Stomach (tissue), 9 donors: ENCODE measurements around the gene ASAP2. TPM values are rescaled to one million over a fixed set of nuclear protein-coding genes. Genes with fewer than 3 reads are reported as not detected.

Experiments
- DNase-seq, 2 donors: peaks; one replicate each; pipeline versions ENCODE4 v3.0.0 to v3.0.0-alpha.2; 2013 to 2019
- H3K27ac ChIP-seq, 5 donors: fragments of 200-600 bp in 4 of 5; sonication (generic) in 4 of 5; one replicate each; pipeline ENCODE4 v1.5.1; 2013 to 2019; ENCODE audit warnings: mild to moderate bottlenecking in 1 of 5, moderate library complexity in 1 of 5
- H3K27me3 ChIP-seq, 3 donors: fragments of 200-600 bp; sonication (generic); one replicate each; pipeline ENCODE4 v1.5.1; 2017 to 2019; ENCODE audit warnings: mixed run types in 1 of 3
- H3K36me3 ChIP-seq, 4 donors: fragments of 200-600 bp; sonication (generic); 1 replicate in 3 of 4; 2 replicates in 1 of 4; pipeline ENCODE4 v1.5.1; 2016 to 2019
- H3K4me1 ChIP-seq, 4 donors: fragments of 200-600 bp; sonication (generic); one replicate each; pipeline ENCODE4 v1.5.1; 2016 to 2019
- H3K4me3 ChIP-seq, 4 donors: fragments of 200-600 bp; sonication (generic) in 3 of 4; one replicate each; pipeline ENCODE4 v1.5.1; 2016 to 2019; ENCODE audit warnings: mild to moderate bottlenecking in 1 of 4
- H3K9me3 ChIP-seq, 4 donors: fragments of 200-600 bp; sonication (generic); one replicate each; pipeline ENCODE4 v1.5.1; 2016 to 2019
- CTCF ChIP-seq, 7 experiments: fragments of 450-650 bp in 4 of 7; fragments of 200-600 bp in 3 of 7; sonication (generic) in 3 of 7; IDR thresholded peaks; one replicate each; pipeline ENCODE4 v1.5.1; 2016 to 2019; ENCODE audit warnings: antibody characterized with exemption in 7 of 7, control low read depth in 2 of 7, mild to moderate bottlenecking in 1 of 7
- EP300 ChIP-seq: sonication (generic); formaldehyde crosslinking; IDR thresholded peaks from one replicate; pipeline ENCODE4 v1.6.1; 2017; ENCODE audit warnings: antibody characterized with exemption
- POLR2A ChIP-seq, 4 donors: fragments of 450-650 bp; IDR thresholded peaks; one replicate each; pipeline ENCODE4 v1.6.1; 2016; ENCODE audit warnings: antibody characterized with exemption in 4 of 4, control low read depth in 2 of 4, mild to moderate bottlenecking in 1 of 4, moderate library complexity in 1 of 4
- POLR2AphosphoS5 ChIP-seq, 3 donors: sonication (generic); formaldehyde crosslinking; IDR thresholded peaks; one replicate each; pipeline ENCODE4 v1.6.1; 2016; ENCODE audit warnings: antibody characterized with exemption in 3 of 3
- WGBS, 5 donors: extraction: QIAGEN DNeasy Blood & Tissue Kit in 3 of 5; methylation state at CpG; one replicate each; pipeline versions ENCODE4 v1.1.5 to v1.1.7; 2013 to 2018; 5-methylcytosine and 5-hydroxymethylcytosine counted together
- intact Hi-C: fragments of 100-400 bp; cut with DNase I; formaldehyde crosslinking; loops from one replicate; pipeline ENCODE4 v1.15.1; 2023; ENCODE audit warnings: low total_unique reads
- polyA plus RNA-seq, 3 donors: library from polyadenylated mRNA; stranded (reverse); fragments of 200-250 nt; gene quantifications; one replicate each; pipeline ENCODE4 v1.2.3, GENCODE V29; 2013
- total RNA-seq, 5 donors: library from RNA; depleted of rRNA; stranded (reverse); fragments of >200 nt; gene quantifications; one replicate each; pipeline versions ENCODE4 v1.1.0 to v1.2.3, GENCODE V29; 2014 to 2016
- donor health status: healthy with polysubstance abuse.
- donor health status: Bipolar disorder and iron deficiency.
- donor health status: healthy.

ASAP2 gene
- total and polyA plus RNA-seq, 8 donors: 9.7 to 55.4 (median 33.7) TPM

DNA sequence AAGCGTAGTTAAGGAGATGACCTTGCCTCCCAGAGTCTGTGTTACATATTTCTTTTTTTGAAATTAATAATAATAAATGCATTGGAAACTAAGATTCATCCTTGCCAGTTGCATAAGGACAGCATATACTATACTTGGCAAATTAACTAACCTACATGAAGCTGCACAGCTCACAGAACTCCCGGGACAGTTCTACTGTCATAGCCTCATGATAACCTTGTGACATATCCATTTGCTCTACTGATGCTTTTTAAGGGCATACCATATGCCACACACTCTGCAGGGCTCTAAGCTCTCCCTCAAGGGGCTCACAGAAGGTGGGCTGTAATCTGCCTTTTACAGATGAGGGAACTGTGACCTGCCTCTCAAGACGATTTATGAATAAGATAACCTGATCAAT, 212.9 kb downstream of the ASAP2 start:
- no peaks in the 10 kb centered on the region for H3K27me3 ChIP-seq
- H3K4me3 ChIP-seq: no peak overlapping the region
- H3K27ac ChIP-seq: no peak overlapping the region
- WGBS, 5 donors: 84 to 89% (median 86%) methylated on average over 3 of the region's 3 CpGs
- TF ChIP-seq POLR2A (IDR thresholded peaks at IDR 0.05) (no peak), EP300 (no peak), CTCF (IDR thresholded peaks at IDR 0.05) (no peak), POLR2AphosphoS5 (IDR thresholded peaks at IDR 0.05) (no peak)
- peaks cover 18 to 40% (median 26%) of the 10 kb centered on the region in 4 donors for H3K4me1 ChIP-seq
- DNase-seq: no peak
- peaks cover 0 to 29% (median 27%) of the 10 kb centered on the region in 4 donors for H3K36me3 ChIP-seq
- H3K9me3 ChIP-seq: no peaks in the 10 kb centered on the region
- intact Hi-C loops: no loop called here

DNA sequence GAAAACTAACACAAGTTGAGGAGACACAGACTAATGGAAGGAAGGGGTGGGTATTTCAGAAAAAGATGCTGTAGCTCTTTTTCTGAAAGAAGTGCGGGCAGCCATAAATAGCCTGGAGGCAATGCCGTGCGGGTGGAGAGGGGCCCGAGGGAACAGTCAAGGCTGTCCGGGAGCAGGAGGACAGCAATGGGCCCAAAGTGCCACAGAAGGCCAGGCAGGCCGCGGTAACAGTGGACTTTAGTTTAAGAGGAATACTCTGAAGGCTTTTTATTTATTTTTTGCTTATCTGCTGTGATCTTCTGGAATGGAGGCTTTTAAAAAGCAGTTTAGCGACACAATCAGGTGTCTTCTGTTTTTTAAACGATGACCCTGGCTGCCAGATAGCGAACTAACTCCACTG, 213.9 kb downstream of the ASAP2 start:
- 85 to 89% (median 86%) methylated on average over 10 of the region's 10 CpGs for whole genome bisulfite sequencing, 5 donors

GRCh38 chr2:9422321-9423099, 215.9 kb downstream of the ASAP2 start:
- Histone ChIP-seq H3K27ac (peak overlapping the region; percentile 87 to 96 (median 95)), H3K36me3 (peaks cover 0 to 8% (median 7%) of the 10 kb centered on the region in 4 donors), H3K27me3 (no peaks in the 10 kb centered on the region), H3K4me3 (peak overlapping the region; percentile 72 to 86 (median 80)), H3K9me3 (no peaks in the 10 kb centered on the region), H3K4me1 (peaks cover 22 to 51% (median 33%) of the 10 kb centered on the region in 4 donors)
- no peak for TF ChIP-seq EP300
- no peak for TF ChIP-seq CTCF (IDR thresholded peaks at IDR 0.05)
- TF ChIP-seq POLR2A (IDR thresholded peaks at IDR 0.05): no peak
- TF ChIP-seq POLR2AphosphoS5 (IDR thresholded peaks at IDR 0.05): no peak
- WGBS, 5 donors: 2 to 14% (median 4%) methylated on average over 24 to 42 of the region's 42 CpGs
- DNase-seq: peak; percentile 41 to 62
- intact Hi-C loops: no loop called here

More for the DNA sequence above, 213.9 kb downstream of the ASAP2 start:
- Histone ChIP-seq H3K4me1 (peaks cover 22 to 50% (median 33%) of the 10 kb centered on the region in 4 donors), H3K9me3 (no peaks in the 10 kb centered on the region), H3K27ac (no peak overlapping the region), H3K36me3 (peaks cover 0 to 29% (median 27%) of the 10 kb centered on the region in 4 donors), H3K27me3 (no peaks in the 10 kb centered on the region), H3K4me3 (no peak overlapping the region)
- TF ChIP-seq POLR2AphosphoS5 (IDR thresholded peaks at IDR 0.05) (no peak), POLR2A (IDR thresholded peaks at IDR 0.05) (no peak)
- DNase-seq: no peak
- intact Hi-C loops: no loop called here

DNA sequence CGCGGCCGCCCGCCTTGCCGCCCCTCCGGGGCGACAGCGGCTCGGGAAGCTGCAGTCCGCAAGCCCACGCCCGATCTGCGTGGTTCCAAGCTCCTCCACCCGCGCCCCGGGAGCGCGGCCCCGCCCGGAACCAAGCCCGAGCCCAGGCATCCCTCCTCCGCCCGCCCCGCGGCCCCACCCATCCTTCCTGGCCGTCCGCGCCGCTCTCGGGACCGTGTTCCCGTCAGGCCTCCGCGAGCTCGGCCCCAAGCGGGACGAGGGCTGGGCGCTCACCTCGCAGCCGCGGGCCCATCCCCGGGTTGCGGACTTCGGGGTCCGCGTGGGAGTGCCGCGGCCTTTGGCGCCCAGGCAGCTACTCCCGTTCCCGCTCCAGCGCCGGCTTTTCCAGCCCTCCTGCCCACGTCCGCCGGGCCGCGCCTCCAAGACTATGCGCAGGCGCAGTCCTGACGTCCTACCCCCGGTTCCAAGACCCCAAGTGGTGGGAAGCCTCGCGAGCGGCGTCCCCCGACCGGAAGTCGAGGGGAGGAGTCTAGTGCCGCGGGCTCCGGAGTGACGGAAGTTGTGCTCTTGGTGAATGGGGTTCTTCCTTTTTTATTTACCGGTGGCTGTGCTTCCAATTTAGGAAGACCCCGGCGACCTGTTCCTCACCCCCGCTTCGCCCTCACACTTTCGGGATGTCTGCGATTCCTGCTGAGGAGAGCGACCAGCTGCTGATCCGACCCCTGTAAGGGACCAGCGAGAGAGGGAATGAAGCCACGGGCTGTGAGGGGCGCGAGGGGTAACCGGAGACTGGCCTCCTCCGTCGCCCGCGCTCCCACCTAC, 216.7 kb downstream of the ASAP2 start, which contains the start of the genes CPSF3 and ITGB1BP1:
TSS of gene CPSF3 (plus strand) at position 555 of the 822 bp plus-strand sequence. CDS start at position 675, 120 bp downstream.
TSS of gene ITGB1BP1 (minus strand) at position 429 of the 822 bp plus-strand sequence. CDS start 4,831 bp downstream, outside the sequence.
- Histone ChIP-seq H3K9me3 (no peaks in the 10 kb centered on the region), H3K4me3 (peak within 1 kb of the TSS; percentile 72 to 86 (median 80)), H3K36me3 (peaks cover 0 to 2% (median under 1%) of the 10 kb centered on the region in 4 donors), H3K27me3 (no peaks in the 10 kb centered on the region), H3K27ac (peak within 1 kb of the TSS; percentile 87 to 96 (median 95)), H3K4me1 (peaks cover 22 to 51% (median 33%) of the 10 kb centered on the region in 4 donors)
- DNase-seq: peak; percentile 97 to 99
- intact Hi-C loops: no loop called here
- TF ChIP-seq CTCF (IDR thresholded peaks at IDR 0.05) (peak in 3 of 7 experiments; percentile 14 to 22 (median 17)), EP300 (no peak), POLR2A (IDR thresholded peaks at IDR 0.05) (peak in 1 of 4 donors; percentile 19), POLR2AphosphoS5 (IDR thresholded peaks at IDR 0.05) (peak; percentile 56 to 95 (median 93))
- 0 to 1% (median 1%) methylated on average over 36 to 91 of the region's 91 CpGs for WGBS, 5 donors
